ENCODE measurements around the gene RTN4RL1. TPM values are rescaled to one million over a fixed set of nuclear protein-coding genes. Genes with fewer than 3 reads are reported as not detected.
A peak's percentile ranks its signal among the peaks of the same experiment; 100 is the strongest.
"Not testable (repeated sequence)": the region's sequence is repeated elsewhere in the genome, so short reads cannot be mapped to it uniquely, and the experiment has no call there.

Gene RTN4RL1
- total RNA-seq, 1 donor from 2014 or later, result 0.77 TPM

- H3K9me3 ChIP-seq (ENCODE audit: insufficient read depth, low read depth, low read length), result no peaks in the 10 kb centered on the region
- H4K20me1 ChIP-seq (ENCODE audit: insufficient read depth, low read length), result peaks cover 14% of the 10 kb centered on the region
- TF ChIP-seq CTCF (IDR thresholded peaks at IDR 0.05; ENCODE audit: insufficient read depth, low read depth, low read length) (no peak), EZH2 (IDR thresholded peaks at IDR 0.05; ENCODE audit: insufficient read depth, low read length) (no peak)
- no peak overlapping the region for H3K4me2 ChIP-seq (ENCODE audit: low read length)
- no peak for FAIRE-seq
- H2AFZ ChIP-seq (ENCODE audit: low read depth, low read length), result no peak overlapping the region
- no peaks in the 10 kb centered on the region for H3K27me3 ChIP-seq (ENCODE audit: insufficient read depth, low read length)
- H3K36me3 Mint-ChIP-seq (ENCODE audit: low read depth, unreplicated experiment), result peaks cover 26% of the 10 kb centered on the region
- no peak overlapping the region for H3K27ac ChIP-seq (ENCODE audit: low read depth, low read length)
- H3K4me3 ChIP-seq (ENCODE audit: insufficient read depth, low read depth, low read length), result no peak overlapping the region
- peaks cover 25% of the 10 kb centered on the region for H3K36me3 ChIP-seq (ENCODE audit: insufficient read depth, low read length)
- H3K9me3 Mint-ChIP-seq (ENCODE audit: unreplicated experiment), result no peaks in the 10 kb centered on the region
- no peak overlapping the region for H3K27ac Mint-ChIP-seq (ENCODE audit: unreplicated experiment)
- H3K4me3 Mint-ChIP-seq (ENCODE audit: unreplicated experiment), result no peak overlapping the region
- H3K4me1 ChIP-seq (ENCODE audit: insufficient read depth, low read length), result no peaks in the 10 kb centered on the region
- no peaks in the 10 kb centered on the region for H3K79me2 ChIP-seq (ENCODE audit: insufficient read depth, low read length)
- no peak for DNase-seq (ENCODE audit: low read depth)
- no peaks in the 10 kb centered on the region for H3K4me1 Mint-ChIP-seq (ENCODE audit: low read depth, unreplicated experiment)
- no peaks in the 10 kb centered on the region for H3K27me3 Mint-ChIP-seq (ENCODE audit: low read depth, unreplicated experiment)
- no peak overlapping the region for H3K9ac ChIP-seq (ENCODE audit: low read length)
These were observed 128.7 kb downstream of the RTN4RL1 start for GRCh38 chr17:1896243-1897104.

DNA sequence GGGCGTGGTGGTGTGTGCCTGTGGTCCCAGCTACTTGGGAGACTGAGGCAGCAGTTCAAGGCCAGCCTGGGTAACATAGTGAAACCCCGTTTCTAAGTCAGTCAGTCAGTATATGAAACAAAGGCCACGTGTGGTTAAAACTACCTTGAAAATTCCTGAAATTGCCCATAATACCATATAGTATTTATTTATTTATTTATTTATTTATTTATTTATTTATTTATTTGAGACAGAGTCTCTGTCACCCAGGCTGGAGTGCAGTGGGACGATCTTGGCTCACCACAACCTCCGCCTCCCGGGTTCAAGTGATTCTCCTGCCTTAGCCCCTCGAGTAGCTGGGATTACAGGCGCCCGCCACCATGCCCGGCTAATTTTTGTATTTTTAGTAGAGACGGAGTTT, 129.7 kb downstream of the RTN4RL1 start:
- Histone ChIP-seq H3K36me3 (ENCODE audit: insufficient read depth, low read length) (peaks cover 31% of the 10 kb centered on the region), H4K20me1 (ENCODE audit: insufficient read depth, low read length) (peaks cover 14% of the 10 kb centered on the region)
- H3K27ac Mint-ChIP-seq (ENCODE audit: unreplicated experiment); H3K27me3 ChIP-seq (ENCODE audit: insufficient read depth, low read length); H3K9me3 ChIP-seq (ENCODE audit: insufficient read depth, low read depth, low read length); H3K9ac ChIP-seq (ENCODE audit: low read length); H3K4me3 ChIP-seq (ENCODE audit: insufficient read depth, low read depth, low read length); DNase-seq (ENCODE audit: low read depth); H3K9me3 Mint-ChIP-seq (ENCODE audit: unreplicated experiment); H3K27ac ChIP-seq (ENCODE audit: low read depth, low read length); H3K4me1 ChIP-seq (ENCODE audit: insufficient read depth, low read length); H2AFZ ChIP-seq (ENCODE audit: low read depth, low read length); H3K79me2 ChIP-seq (ENCODE audit: insufficient read depth, low read length); H3K4me1 Mint-ChIP-seq (ENCODE audit: low read depth, unreplicated experiment); FAIRE-seq; H3K4me3 Mint-ChIP-seq (ENCODE audit: unreplicated experiment); H3K4me2 ChIP-seq (ENCODE audit: low read length); H3K27me3 Mint-ChIP-seq (ENCODE audit: low read depth, unreplicated experiment): not testable (repeated sequence)
- H3K36me3 Mint-ChIP-seq (ENCODE audit: low read depth, unreplicated experiment), result peaks cover 26% of the 10 kb centered on the region

DNA sequence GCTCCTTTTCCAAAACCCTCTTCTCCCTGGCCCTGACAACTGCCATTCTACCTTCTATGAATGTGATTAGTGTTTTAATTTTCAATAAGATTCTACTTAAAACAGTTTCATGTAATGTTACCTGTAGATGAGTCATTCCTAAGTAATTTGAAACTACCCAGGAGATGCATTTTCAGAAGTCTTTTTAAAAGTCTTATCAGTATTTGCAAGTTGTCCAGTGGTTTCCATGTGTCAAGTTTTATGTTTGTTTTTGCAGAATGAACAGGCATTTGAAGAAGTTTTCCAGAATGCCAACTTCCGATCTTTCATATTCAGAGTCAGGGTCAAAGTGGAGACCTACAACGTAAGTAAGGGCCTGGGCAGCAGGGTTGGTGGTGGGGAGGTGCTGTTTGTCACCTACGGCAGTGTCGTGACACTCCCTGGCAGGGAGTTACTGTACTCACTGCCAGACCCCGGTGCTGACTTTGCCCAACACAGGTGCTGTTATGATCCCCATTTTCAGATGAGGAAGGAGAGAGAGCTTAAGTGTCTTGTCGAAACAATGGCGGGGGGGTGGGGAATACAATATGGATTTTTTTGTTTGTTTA, 130.3 kb downstream of the RTN4RL1 start:
- Histone ChIP-seq H4K20me1 (ENCODE audit: insufficient read depth, low read length) (peaks cover 14% of the 10 kb centered on the region), H3K79me2 (ENCODE audit: insufficient read depth, low read length) (no peaks in the 10 kb centered on the region), H2AFZ (ENCODE audit: low read depth, low read length) (no peak overlapping the region), H3K4me3 (ENCODE audit: insufficient read depth, low read depth, low read length) (no peak overlapping the region), H3K4me1 (ENCODE audit: insufficient read depth, low read length) (no peaks in the 10 kb centered on the region), H3K27me3 (ENCODE audit: insufficient read depth, low read length) (no peaks in the 10 kb centered on the region), H3K4me2 (ENCODE audit: low read length) (no peak overlapping the region), H3K9ac (ENCODE audit: low read length) (no peak overlapping the region), H3K36me3 (ENCODE audit: insufficient read depth, low read length) (peaks cover 31% of the 10 kb centered on the region), H3K27ac (ENCODE audit: low read depth, low read length) (no peak overlapping the region), H3K9me3 (ENCODE audit: insufficient read depth, low read depth, low read length) (no peaks in the 10 kb centered on the region)
- DNase-seq (ENCODE audit: low read depth) (no peak), FAIRE-seq (peak; percentile 32)
- Mint-ChIP-seq H3K27ac (ENCODE audit: unreplicated experiment) (no peak overlapping the region), H3K9me3 (ENCODE audit: unreplicated experiment) (no peaks in the 10 kb centered on the region), H3K4me3 (ENCODE audit: unreplicated experiment) (no peak overlapping the region), H3K27me3 (ENCODE audit: low read depth, unreplicated experiment) (no peaks in the 10 kb centered on the region), H3K36me3 (ENCODE audit: low read depth, unreplicated experiment) (peaks cover 25% of the 10 kb centered on the region), H3K4me1 (ENCODE audit: low read depth, unreplicated experiment) (no peaks in the 10 kb centered on the region)
- TF ChIP-seq EZH2 (IDR thresholded peaks at IDR 0.05; ENCODE audit: insufficient read depth, low read length) (no peak), CTCF (IDR thresholded peaks at IDR 0.05; ENCODE audit: insufficient read depth, low read depth, low read length) (no peak)

All from astrocyte (in vitro differentiated cells and primary cell).